ENCODE results near the gene GOLGA2. TPM values are rescaled to one million over a fixed set of nuclear protein-coding genes. Genes with fewer than 3 reads are reported as not detected.

GOLGA2 gene
- total RNA-seq, 2 experiments from 2014 or later: 57.9 to 58.8 TPM

DNA sequence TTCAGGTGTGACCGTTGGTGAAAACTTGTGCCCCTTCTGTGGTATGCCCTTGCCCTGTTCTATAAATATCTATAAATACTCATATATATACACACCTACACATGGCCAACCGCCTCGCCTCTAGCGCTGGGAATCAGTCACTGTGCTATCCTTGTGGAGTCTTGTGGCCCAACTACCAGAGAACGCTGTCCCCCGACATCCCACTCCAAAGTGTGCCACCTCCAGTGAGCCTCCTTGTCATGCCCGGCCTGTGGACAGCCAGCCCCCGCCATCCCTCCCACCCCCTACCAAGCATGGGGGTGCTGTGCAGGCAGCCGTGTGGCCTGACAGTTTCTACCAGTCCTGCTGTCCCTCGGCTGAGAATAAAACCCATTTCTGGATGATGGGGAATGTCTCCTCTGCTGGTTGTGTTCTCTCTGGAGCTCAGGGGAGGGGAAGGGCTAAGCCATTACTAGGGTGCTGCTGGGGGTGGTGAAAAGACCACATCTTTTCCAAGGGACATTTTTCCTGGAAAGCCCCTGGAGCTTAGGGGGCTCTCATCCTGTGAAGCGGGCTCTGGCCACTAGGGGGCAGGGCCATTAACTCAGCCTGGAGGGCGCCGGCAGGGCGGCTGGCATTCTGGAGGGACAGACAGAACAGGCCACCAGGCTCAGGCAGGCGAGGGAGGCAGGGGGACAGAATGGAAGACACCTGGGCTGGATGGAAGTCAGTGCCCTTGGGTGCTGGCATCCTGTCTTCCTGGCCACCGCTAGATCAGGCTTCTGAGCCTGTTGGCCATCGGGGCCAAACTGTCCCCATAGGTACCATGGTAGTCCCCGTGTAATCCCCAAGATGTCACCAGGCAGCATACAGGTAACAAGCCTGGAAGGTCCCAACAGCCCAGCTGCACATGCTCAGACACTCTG, 20.7 kb downstream of the GOLGA2 start:
- Mint-ChIP-seq H3K27ac (no peak overlapping the region), H3K4me3 (no peak overlapping the region), H3K36me3 (ENCODE audit: low read depth) (peaks cover 12% of the 10 kb centered on the region), H3K4me1 (ENCODE audit: low read depth) (peaks cover 5% of the 10 kb centered on the region), H3K27me3 (ENCODE audit: low read depth) (peaks cover 14% of the 10 kb centered on the region), H3K9me3 (ENCODE audit: insufficient read depth) (no peaks in the 10 kb centered on the region)
- peak; percentile 69 for DNase-seq
- POLR2A ChIA-PET: no interaction called here
- CTCF ChIA-PET: interaction anchor here (0.7 to 2.4 kb wide), 13 partner anchors 9 to 355 kb away, joined by 3 to 8 read pairs (median 4); partner anchors contain the start of genes GOLGA2 and SWI5
- peak; percentile 27 for ATAC-seq

DNA sequence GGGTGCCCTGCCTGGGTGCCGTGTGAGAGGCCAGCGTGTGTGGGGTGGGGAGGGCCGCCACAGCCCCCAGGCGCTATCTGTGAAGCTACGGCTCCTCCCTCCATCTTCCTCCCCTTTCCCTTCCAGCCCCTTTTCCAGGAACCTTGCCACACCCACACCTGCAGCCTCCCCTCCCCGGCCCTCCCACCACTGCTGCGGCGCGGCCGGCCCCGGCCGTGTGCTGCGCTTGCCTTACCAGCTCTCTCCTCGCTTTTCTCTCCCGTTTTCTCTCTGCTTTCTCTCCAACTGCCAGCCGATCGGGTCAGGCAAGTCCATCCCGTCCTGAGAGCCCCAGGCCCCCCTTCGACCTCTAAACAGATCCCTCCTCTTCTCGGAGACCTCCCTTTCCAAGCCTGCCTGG, 21.4 kb downstream of the GOLGA2 start:
- no peak overlapping the region for H3K27ac Mint-ChIP-seq
- CTCF ChIA-PET: interaction anchor here (0.7 to 2.4 kb wide), 6 partner anchors 14 to 98 kb away, joined by 4 to 8 read pairs (median 4); partner anchors contain the start of genes GOLGA2 and SWI5
- H3K4me1 Mint-ChIP-seq (ENCODE audit: low read depth): peaks cover 12% of the 10 kb centered on the region
- H3K9me3 Mint-ChIP-seq (ENCODE audit: insufficient read depth): no peaks in the 10 kb centered on the region
- H3K36me3 Mint-ChIP-seq (ENCODE audit: low read depth): peaks cover 9% of the 10 kb centered on the region
- no peak for ATAC-seq
- H3K27me3 Mint-ChIP-seq (ENCODE audit: low read depth): peaks cover 20% of the 10 kb centered on the region
- POLR2A ChIA-PET: no interaction called here
- no peak for DNase-seq
- no peak overlapping the region for H3K4me3 Mint-ChIP-seq

DNA sequence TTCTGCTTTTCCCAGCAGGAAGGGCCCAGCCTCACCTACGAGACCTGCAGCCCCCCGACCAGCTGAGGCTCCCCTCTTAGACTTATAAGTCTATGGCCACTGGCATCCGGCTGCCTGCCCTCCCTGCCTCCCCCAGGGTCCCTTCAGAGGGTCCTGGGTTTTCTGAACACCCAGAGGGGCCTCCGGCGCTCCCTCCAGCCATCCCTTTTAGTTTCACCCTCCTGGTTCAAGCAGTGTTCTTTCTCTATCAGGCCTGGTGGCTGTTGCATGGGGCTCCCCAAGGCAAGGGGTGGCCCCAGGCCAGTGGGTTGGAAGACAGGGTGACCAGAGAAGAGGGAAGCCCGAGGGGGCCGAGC, 21.8 kb downstream of the GOLGA2 start:
- Mint-ChIP-seq H3K36me3 (ENCODE audit: low read depth) (peaks cover 5% of the 10 kb centered on the region), H3K4me1 (ENCODE audit: low read depth) (peaks cover 12% of the 10 kb centered on the region), H3K27ac (no peak overlapping the region), H3K9me3 (ENCODE audit: insufficient read depth) (no peaks in the 10 kb centered on the region), H3K27me3 (ENCODE audit: low read depth) (peaks cover 20% of the 10 kb centered on the region), H3K4me3 (no peak overlapping the region)
- ATAC-seq: no peak
- DNase-seq: no peak
- ChIA-PET CTCF (interaction anchor here (1.2 to 2.3 kb wide), 2 partner anchors 15 to 17 kb away, joined by 3 to 5 read pairs; no protein-coding TSS in a partner anchor), POLR2A (no interaction called here)

DNA sequence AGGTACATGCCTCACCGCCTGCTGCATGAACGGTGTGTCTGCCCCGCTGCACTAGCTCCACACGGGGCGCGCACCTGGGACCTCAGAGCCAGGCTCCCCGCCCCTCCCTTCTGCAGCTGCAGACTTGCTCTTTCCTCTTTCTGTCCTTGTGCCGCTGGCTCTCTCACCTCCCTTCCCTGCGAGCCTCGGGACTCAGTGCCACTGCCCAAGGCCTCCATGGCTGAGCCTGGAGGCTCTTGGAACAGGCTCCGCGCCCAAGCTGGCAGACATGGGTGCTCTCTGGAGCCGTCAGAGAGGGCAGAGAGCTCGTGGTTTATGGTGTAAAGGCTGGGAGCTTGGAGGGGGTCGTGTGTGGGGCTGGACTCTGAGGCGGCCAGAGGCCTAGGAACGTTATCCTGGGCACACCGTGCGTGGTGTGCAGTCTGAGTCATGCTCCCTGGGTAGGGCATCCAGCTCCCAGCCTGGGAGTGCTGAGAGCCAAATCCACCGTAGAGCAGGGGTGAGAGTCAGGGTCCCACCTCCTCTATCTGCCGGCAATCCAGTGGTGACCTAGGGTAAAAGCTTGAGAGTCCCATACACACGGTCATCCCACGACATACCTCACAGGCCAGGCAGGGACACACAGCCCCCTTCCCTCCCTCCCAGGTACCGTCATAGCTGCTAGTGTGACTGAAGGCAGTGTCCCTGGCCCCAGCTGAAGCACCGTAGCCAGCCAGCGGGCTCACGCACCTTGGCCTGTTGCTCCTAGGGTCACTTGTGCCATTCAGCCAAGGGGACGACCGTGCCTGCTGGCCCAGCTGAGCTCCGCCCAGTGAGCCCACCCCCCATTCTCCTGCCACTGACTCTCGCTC, 22.4 kb downstream of the GOLGA2 start:
- H3K9me3 Mint-ChIP-seq (ENCODE audit: insufficient read depth): no peaks in the 10 kb centered on the region
- CTCF ChIA-PET: interaction anchor here (1.0 to 1.2 kb wide), 3 partner anchors 8 to 21 kb away, joined by 3 read pairs; no protein-coding TSS in a partner anchor
- H3K27ac Mint-ChIP-seq: no peak overlapping the region
- peaks cover 12% of the 10 kb centered on the region for H3K4me1 Mint-ChIP-seq (ENCODE audit: low read depth)
- peaks cover 20% of the 10 kb centered on the region for H3K27me3 Mint-ChIP-seq (ENCODE audit: low read depth)
- H3K4me3 Mint-ChIP-seq: no peak overlapping the region
- DNase-seq: no peak
- ATAC-seq: no peak
- H3K36me3 Mint-ChIP-seq (ENCODE audit: low read depth): peaks cover 3% of the 10 kb centered on the region
- POLR2A ChIA-PET: interaction anchor here (1.2 kb wide), 1 partner anchor 94 kb away, joined by 3 read pairs; no protein-coding TSS in a partner anchor

DNA sequence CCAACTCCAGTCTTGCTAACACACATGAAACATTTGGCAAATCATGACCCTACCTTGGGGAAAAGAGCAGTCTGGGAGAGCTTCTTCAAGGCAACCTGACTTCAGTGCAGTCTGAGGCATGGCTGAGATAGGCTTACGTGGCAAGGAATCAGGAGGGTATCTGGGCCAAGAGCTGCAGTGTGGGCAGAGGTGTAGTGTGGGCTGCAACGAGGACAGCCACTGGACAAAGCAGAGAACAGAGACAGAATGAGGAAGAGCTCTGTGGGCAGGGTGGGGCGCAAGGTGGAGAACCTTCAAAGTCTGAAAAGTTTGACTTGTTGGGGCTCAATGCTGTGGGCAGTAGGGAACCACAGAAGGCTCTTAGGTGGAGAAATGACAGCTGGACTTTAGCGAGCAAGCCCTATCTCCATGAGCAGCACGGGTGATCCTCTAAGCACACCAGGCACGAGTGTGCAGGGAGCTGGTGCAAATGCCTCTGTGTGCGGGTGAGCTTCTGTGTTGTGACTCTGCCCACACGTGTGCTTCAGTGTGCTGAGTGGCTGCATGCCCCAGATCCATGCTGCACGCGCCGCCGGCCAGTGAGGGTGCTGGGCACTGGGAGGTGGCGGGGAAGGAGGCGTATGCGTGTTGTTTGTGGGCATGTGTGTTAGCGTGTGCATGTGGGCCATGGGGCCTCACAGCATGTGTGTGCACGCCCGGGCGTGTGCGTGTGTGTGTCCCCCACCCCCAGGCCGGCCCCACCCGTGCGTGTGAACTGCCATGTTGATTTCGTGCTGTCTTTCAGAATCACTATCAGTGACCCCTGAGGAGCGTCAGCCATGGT, 23.3 kb downstream of the GOLGA2 start:
- CTCF ChIA-PET: interaction anchor here (1.0 to 1.2 kb wide), 4 partner anchors 9 to 89 kb away, joined by 3 to 6 read pairs (median 3); no protein-coding TSS in a partner anchor
- Mint-ChIP-seq H3K27ac (no peak overlapping the region), H3K36me3 (ENCODE audit: low read depth) (peaks cover under 1% of the 10 kb centered on the region), H3K9me3 (ENCODE audit: insufficient read depth) (no peaks in the 10 kb centered on the region), H3K4me3 (no peak overlapping the region), H3K4me1 (ENCODE audit: low read depth) (peaks cover 12% of the 10 kb centered on the region), H3K27me3 (ENCODE audit: low read depth) (peaks cover 23% of the 10 kb centered on the region)
- DNase-seq (no peak), ATAC-seq (no peak)
- POLR2A ChIA-PET: interaction anchor here (1.0 to 1.2 kb wide), 2 partner anchors 23 to 93 kb away, joined by 3 read pairs; partner anchors contain the start of genes GOLGA2 and SWI5

DNA sequence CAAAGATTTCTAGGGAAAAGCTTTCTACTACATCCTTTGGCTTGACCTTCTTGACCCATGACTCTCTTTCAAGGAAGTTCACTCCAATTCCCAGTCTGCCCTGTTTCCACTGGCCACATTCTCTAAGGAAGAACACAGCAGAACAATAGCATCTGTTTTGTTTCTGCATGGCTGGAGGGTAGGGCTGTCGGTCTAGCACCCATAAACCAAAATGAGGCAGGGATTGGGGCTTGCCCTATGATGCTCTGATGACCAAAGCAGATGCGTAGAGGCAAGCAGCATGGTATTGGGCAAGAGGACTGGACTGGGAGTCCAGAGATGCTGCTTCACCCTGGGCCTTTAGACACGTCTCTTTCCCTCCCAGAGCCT, 24.1 kb downstream of the GOLGA2 start:
- peaks cover 23% of the 10 kb centered on the region for H3K27me3 Mint-ChIP-seq (ENCODE audit: low read depth)
- H3K4me3 Mint-ChIP-seq: peak overlapping the region; percentile 46
- no peak overlapping the region for H3K27ac Mint-ChIP-seq
- ChIA-PET POLR2A (interaction anchor here (1.0 kb wide), 1 partner anchor 24 kb away, joined by 3 read pairs; the partner anchor contains the start of genes GOLGA2 and SWI5), CTCF (interaction anchor here (1.2 kb wide), 1 partner anchor 90 kb away, joined by 6 read pairs; no protein-coding TSS in a partner anchor)
- no peaks in the 10 kb centered on the region for H3K9me3 Mint-ChIP-seq (ENCODE audit: insufficient read depth)
- ATAC-seq: no peak
- no peaks in the 10 kb centered on the region for H3K36me3 Mint-ChIP-seq (ENCODE audit: low read depth)
- no peak for DNase-seq
- H3K4me1 Mint-ChIP-seq (ENCODE audit: low read depth): peaks cover 12% of the 10 kb centered on the region

DNA sequence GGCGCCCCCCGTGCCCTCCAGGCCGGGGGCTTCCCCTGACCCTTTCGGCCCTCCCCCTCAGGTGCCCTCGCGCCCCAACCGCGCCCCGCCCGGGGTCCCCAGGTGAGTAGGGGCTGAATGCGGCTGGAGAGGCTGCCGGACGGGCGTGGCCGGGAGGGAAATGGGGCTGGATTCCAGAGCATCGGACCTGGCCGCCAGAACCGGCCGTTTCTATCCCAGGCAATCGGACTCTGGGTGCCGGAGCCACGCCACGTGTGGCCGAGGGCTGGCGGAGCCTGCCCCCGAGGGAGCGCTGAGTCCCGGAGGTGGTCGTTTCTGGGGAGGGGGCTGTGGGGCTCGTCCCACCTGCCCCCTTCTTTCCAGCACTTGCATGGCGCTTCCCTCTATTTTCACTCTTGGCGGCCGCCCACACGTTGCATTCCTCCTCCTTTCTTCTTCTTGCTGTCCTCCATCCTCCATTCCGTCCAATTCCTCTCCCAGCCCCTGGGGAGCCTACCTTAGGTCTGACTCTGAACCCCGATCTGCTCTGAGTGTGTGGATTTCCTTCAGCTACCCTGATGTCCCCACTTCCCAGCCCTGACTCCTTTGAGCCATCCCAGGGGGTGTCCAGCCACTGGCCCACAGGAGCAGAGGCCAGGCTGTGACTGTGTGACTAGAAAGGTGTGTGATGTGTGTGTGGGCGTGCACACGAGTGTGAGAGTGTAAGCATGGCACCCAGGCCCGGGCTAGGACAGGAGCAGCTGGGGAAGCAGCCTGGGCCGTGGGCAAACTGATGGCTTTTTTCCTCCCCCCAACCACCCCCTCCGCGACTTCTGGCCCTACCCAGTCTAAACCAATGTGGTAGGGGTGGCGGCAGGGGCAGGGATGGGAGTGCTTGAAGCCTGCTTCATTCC, 24.7 kb downstream of the GOLGA2 start:
- ChIA-PET CTCF (interaction anchor here (1.0 to 1.5 kb wide), 3 partner anchors 11 to 111 kb away, joined by 3 to 6 read pairs (median 5); no protein-coding TSS in a partner anchor), POLR2A (interaction anchor here (0.8 to 1.0 kb wide), 2 partner anchors 25 kb away, joined by 3 read pairs; partner anchors contain the start of genes GOLGA2 and SWI5)
- peak overlapping the region; percentile 46 for H3K4me3 Mint-ChIP-seq
- H3K27ac Mint-ChIP-seq: no peak overlapping the region
- no peaks in the 10 kb centered on the region for H3K9me3 Mint-ChIP-seq (ENCODE audit: insufficient read depth)
- ATAC-seq (peak; percentile 2), DNase-seq (no peak)
- H3K27me3 Mint-ChIP-seq (ENCODE audit: low read depth): peaks cover 23% of the 10 kb centered on the region
- peaks cover 12% of the 10 kb centered on the region for H3K4me1 Mint-ChIP-seq (ENCODE audit: low read depth)
- H3K36me3 Mint-ChIP-seq (ENCODE audit: low read depth): no peaks in the 10 kb centered on the region

DNA sequence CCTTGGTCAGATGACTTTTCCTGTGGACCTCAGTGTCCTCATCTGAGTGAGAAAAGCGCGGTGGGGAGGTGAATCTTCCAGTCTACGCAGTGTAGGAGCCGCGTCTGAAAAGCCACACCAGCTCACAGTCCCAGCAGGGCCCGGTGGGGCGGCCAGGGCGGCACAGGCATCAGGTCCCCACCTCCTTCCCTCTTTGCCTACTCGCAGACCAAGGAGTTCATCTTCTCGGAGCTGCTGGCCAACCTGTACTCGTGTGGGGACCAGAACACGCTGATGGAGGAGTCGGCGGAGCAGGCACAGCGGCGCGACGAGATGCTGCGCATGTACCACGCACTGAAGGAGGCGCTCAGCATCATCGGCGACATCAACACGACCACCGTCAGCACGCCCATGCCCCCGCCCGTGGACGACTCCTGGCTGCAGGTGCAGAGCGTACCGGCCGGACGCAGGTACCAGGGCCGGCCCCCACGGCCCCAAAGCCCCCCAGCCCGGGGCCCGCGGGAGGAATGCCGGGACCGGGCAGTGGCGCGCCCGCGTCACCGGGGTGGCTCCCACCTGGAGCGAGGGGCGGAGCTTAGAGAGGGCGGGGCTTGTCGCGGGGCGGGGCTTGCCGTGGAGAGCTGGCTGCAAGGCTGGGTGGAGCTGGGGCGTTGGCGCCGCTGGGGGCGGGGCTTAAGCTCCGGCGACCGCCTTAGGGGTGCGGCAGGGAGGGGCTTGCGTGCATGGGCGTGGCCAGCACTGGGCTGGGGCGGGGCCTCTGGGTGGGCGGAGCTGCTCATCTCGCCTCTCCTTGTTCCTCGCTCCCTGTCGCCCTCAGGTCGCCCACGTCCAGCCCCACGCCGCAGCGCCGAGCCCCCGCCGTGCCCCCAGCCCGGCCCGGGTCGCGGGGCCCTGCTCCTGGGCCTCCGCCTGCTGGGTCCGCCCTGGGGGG, 25.6 kb downstream of the GOLGA2 start:
- peak overlapping the region; percentile 30 for H3K27ac Mint-ChIP-seq
- peak overlapping the region; percentile 73 for H3K4me3 Mint-ChIP-seq
- DNase-seq (peak; percentile 97), ATAC-seq (peak; percentile 93)
- H3K27me3 Mint-ChIP-seq (ENCODE audit: low read depth): peaks cover 28% of the 10 kb centered on the region
- CTCF ChIA-PET: interaction anchor here (1.0 to 1.5 kb wide), 3 partner anchors 10 to 112 kb away, joined by 3 to 6 read pairs (median 5); no protein-coding TSS in a partner anchor
- H3K9me3 Mint-ChIP-seq (ENCODE audit: insufficient read depth): no peaks in the 10 kb centered on the region
- peaks cover 18% of the 10 kb centered on the region for H3K4me1 Mint-ChIP-seq (ENCODE audit: low read depth)
- no peaks in the 10 kb centered on the region for H3K36me3 Mint-ChIP-seq (ENCODE audit: low read depth)
- POLR2A ChIA-PET: interaction anchor here (0.8 kb wide), 1 partner anchor 26 kb away, joined by 3 read pairs; the partner anchor contains the start of genes GOLGA2 and SWI5

DNA sequence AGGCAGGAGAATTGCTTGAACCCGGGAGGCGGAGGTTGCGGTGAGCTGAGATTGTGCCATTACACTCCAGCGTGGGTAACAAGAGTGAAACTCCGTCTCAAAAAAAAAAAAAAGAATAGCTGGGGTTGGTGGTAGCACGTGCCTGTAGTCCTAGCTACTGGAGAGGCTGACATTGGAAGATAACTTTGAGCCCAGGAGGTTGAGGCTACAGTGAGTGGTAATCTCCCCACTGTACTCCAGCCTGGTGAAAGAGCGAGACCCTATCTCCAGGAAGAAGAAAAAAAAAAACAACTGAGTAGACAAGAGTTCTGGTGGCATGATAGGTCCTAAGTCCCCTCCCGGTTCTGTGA, 26.3 kb downstream of the GOLGA2 start:
- H3K4me1 Mint-ChIP-seq (ENCODE audit: low read depth): peaks cover 18% of the 10 kb centered on the region
- CTCF ChIA-PET: interaction anchor here (1.4 to 1.5 kb wide), 2 partner anchors 12 to 112 kb away, joined by 5 to 6 read pairs; no protein-coding TSS in a partner anchor
- ATAC-seq (no peak), DNase-seq (no peak)
- H3K27ac Mint-ChIP-seq: peak overlapping the region; percentile 30
- POLR2A ChIA-PET: no interaction called here
- no peaks in the 10 kb centered on the region for H3K9me3 Mint-ChIP-seq (ENCODE audit: insufficient read depth)
- no peaks in the 10 kb centered on the region for H3K36me3 Mint-ChIP-seq (ENCODE audit: low read depth)
- peak overlapping the region; percentile 73 for H3K4me3 Mint-ChIP-seq
- H3K27me3 Mint-ChIP-seq (ENCODE audit: low read depth): peaks cover 28% of the 10 kb centered on the region

All from activated CD8-positive, alpha-beta T cell treated with anti-CD3 and anti-CD28 coated beads, Interleukin-2, amount 10 ng/mL, durations not matched to agents 7 days and 5 days (primary cell).